Osteocyte (in vitro differentiated cells): ENCODE results near the gene BET1L. TPM values are rescaled to one million over a fixed set of nuclear protein-coding genes. Genes with fewer than 3 reads are reported as not detected.

Source experiments
- DNase-seq: peaks from one replicate; pipeline ENCODE4 v3.0.0; 2021; ENCODE audit warnings: mixed read lengths; ENCODE audit not compliant: unreplicated experiment; ENCODE audit errors: extremely low spot score
- H3K27ac Mint-ChIP-seq: one replicate; pipeline ENCODE4 v1.8.0; 2021; ENCODE audit warnings: mild to moderate bottlenecking, mixed read lengths; ENCODE audit not compliant: unreplicated experiment
- H3K27me3 Mint-ChIP-seq: one replicate; pipeline ENCODE4 v1.8.0; 2021; ENCODE audit warnings: mixed read lengths; ENCODE audit not compliant: unreplicated experiment
- H3K36me3 Mint-ChIP-seq: one replicate; pipeline ENCODE4 v1.8.0; 2021; ENCODE audit warnings: mixed read lengths; ENCODE audit not compliant: unreplicated experiment
- H3K4me1 Mint-ChIP-seq: one replicate; pipeline ENCODE4 v1.8.0; 2021; ENCODE audit warnings: mixed read lengths; ENCODE audit not compliant: unreplicated experiment
- H3K4me3 Mint-ChIP-seq: one replicate; pipeline ENCODE4 v1.8.0; 2021; ENCODE audit warnings: mild to moderate bottlenecking, moderate library complexity, mixed read lengths; ENCODE audit not compliant: unreplicated experiment
- H3K9me3 Mint-ChIP-seq: one replicate; pipeline ENCODE4 v1.8.0; 2021; ENCODE audit warnings: mixed read lengths; ENCODE audit not compliant: unreplicated experiment
- total RNA-seq: library from RNA; stranded (reverse); gene quantifications from 2 replicates; pipeline ENCODE4 v1.2.1, GENCODE V29; 2021
- TF ChIP-seq, protein P1 (sequence below): fragments of 200-600 bp; sonication (generic); IDR thresholded peaks from 2 replicates; pipeline ENCODE4 v1.5.0; 2021; ENCODE audit warnings: antibody characterized with exemption, mild to moderate bottlenecking, moderate library complexity

BET1L gene
- total RNA-seq, 1 donor from 2014 or later: 59.3 TPM

DNA sequence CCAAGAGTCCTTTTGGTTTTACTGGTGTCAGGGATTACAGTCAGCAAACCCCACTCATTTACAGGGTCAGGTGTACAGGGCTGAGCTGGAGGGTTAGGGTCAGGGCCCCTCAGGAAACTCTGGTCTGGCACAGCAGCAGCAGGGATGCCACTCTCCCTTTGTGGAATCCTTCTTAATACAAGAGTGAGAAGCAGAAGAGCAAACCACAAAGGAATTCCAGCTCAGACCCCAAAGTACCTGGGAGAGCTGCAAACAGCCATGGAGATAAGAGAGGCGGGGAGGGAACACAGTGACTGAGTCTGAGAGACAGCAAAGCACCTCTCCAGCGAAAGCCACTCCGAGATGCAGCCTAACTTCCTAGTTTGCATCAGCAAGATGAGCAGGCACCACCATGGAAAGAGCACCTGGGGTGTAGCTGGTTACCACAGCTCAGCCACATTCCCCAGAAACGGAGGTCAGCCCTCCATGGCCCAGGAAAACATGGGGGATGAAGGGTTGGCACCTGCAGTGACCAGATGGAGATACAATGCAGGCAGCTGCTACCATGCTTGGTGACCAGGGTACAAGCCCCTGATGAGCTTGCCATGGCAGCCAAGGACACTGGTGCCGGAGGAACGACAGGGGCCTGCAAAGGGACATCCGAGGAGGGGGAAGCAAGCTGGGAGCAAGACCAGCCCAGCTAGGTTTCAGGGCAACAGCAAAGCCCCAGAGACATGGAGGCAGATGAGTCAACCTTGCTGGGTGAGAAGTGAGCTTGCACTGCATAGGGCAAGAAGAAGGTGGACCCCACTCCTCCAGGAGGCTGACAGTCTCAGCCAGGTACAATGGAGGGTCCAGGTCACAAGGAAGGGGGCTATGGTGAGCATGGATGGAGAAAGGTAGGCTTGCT is 3.9 kb downstream of the BET1L start:
- Mint-ChIP-seq H3K27ac (peak overlapping the region; percentile 57), H3K4me3 (no peak overlapping the region), H3K9me3 (no peaks in the 10 kb centered on the region), H3K27me3 (no peaks in the 10 kb centered on the region), H3K36me3 (peaks cover 19% of the 10 kb centered on the region), H3K4me1 (peaks cover 18% of the 10 kb centered on the region)
- TF ChIP-seq, protein P1, sequence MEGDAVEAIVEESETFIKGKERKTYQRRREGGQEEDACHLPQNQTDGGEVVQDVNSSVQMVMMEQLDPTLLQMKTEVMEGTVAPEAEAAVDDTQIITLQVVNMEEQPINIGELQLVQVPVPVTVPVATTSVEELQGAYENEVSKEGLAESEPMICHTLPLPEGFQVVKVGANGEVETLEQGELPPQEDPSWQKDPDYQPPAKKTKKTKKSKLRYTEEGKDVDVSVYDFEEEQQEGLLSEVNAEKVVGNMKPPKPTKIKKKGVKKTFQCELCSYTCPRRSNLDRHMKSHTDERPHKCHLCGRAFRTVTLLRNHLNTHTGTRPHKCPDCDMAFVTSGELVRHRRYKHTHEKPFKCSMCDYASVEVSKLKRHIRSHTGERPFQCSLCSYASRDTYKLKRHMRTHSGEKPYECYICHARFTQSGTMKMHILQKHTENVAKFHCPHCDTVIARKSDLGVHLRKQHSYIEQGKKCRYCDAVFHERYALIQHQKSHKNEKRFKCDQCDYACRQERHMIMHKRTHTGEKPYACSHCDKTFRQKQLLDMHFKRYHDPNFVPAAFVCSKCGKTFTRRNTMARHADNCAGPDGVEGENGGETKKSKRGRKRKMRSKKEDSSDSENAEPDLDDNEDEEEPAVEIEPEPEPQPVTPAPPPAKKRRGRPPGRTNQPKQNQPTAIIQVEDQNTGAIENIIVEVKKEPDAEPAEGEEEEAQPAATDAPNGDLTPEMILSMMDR: no peak
- peak; percentile 63 for DNase-seq

DNA sequence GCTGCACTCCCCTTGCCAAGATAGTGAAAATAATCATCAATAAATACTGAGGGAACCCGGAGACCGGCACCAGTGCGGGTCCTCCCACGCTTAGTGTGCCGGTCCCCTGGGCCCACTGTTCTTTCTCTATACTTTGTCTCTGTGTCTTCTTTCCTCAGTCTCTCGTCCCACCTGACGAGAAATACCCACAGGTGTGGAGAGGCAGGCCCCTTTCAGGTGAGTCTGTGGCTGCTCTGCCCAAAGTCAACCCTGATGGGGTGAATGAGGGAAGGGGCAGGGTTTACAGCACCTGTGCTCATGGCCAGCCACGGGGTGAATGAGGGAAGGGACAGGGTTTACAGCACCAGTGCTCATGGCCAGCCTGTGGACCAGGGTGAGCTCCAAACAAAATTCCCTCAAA is 4.7 kb downstream of the BET1L start:
- no peaks in the 10 kb centered on the region for H3K9me3 Mint-ChIP-seq
- H3K36me3 Mint-ChIP-seq: peaks cover 19% of the 10 kb centered on the region
- peak; percentile 65 for DNase-seq
- H3K27me3 Mint-ChIP-seq: no peaks in the 10 kb centered on the region
- TF ChIP-seq, protein P1: no peak
- H3K4me1 Mint-ChIP-seq: peaks cover 18% of the 10 kb centered on the region
- peak overlapping the region; percentile 6 for H3K27ac Mint-ChIP-seq
- no peak overlapping the region for H3K4me3 Mint-ChIP-seq

DNA sequence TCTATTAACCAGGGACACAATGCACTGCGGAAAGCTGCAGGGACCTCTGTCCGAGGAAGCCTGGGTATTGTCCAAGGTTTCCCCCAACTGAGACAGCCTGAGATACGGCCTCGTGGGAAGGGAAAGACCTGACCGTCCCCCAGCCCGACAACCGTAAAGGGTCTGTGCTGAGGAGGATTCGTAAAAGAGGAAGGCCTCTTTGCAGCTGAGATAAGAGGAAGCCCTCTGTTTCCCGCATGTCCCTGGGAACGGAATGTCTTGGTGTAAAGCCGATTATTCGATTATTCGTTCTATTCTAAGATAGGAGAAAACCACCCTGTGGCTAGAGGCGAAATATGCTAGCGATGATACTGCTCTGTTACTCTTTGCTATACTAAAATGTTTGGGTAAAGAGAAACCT is 5.2 kb downstream of the BET1L start:
- DNase-seq: no peak
- no peaks in the 10 kb centered on the region for H3K9me3 Mint-ChIP-seq
- TF ChIP-seq, protein P1: no peak
- H3K27ac Mint-ChIP-seq: peak overlapping the region; percentile 6
- no peaks in the 10 kb centered on the region for H3K27me3 Mint-ChIP-seq
- no peak overlapping the region for H3K4me3 Mint-ChIP-seq
- H3K36me3 Mint-ChIP-seq: peaks cover 19% of the 10 kb centered on the region
- peaks cover 18% of the 10 kb centered on the region for H3K4me1 Mint-ChIP-seq

DNA sequence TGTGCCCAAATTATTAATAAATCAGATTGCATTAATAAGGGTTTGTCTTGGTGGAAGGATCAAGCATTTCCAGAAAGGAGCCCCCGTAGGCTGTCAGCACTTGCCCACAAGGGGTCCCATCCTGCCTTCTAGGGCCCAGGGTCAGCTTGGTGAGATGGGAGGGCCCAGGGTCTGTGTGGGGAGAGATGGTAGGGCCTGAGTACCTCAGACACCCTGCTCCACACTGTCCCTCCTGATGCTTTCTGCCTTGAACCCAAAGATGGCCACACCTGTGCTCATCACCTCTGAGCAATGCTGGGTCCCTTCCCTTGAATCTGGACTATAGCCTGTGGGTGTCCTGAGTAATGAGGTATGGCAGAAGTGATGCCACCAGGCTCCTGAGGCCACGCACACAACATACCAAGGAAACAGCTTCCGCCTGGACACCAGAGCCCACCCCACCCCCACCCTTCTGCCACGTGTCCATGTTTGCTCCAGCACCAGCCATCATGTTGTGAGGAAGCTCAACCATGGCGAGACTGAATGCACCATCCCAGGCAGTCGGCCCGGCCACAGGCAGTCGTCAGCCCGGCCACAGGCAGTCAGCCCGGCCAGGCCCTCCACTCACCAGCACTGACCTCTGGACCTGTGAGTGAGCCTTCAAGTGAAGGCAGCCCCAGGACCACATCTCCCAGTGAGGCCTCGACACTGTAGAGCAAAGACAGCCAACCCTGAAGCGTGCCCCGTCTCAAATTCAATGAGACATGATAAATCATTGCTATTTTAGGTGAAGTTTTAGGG is 6.8 kb downstream of the BET1L start:
- DNase-seq: peak; percentile 78
- H3K36me3 Mint-ChIP-seq: peaks cover 19% of the 10 kb centered on the region

More for the DNA sequence above, 6.8 kb downstream of the BET1L start:
- H3K9me3 Mint-ChIP-seq: no peaks in the 10 kb centered on the region
- no peaks in the 10 kb centered on the region for H3K27me3 Mint-ChIP-seq
- no peak overlapping the region for H3K27ac Mint-ChIP-seq
- TF ChIP-seq, protein P1: no peak
- peaks cover 9% of the 10 kb centered on the region for H3K4me1 Mint-ChIP-seq
- no peak overlapping the region for H3K4me3 Mint-ChIP-seq
